ENCODE measurements around the gene ESR1.

- TF ChIP-seq CTCF (IDR thresholded peaks at IDR 0.05) (no peak), POLR2A (IDR thresholded peaks at IDR 0.05) (no peak)
These were observed 340.9 kb downstream of the ESR1 start for GRCh38 chr6:152148412-152148811.
